ENCODE data around the gene MBD4. TPM values are rescaled to one million over a fixed set of nuclear protein-coding genes. Genes with fewer than 3 reads are reported as not detected.
"Not testable (repeated sequence)": the region's sequence is repeated elsewhere in the genome, so short reads cannot be mapped to it uniquely, and the experiment has no call there.

Gene MBD4
- total RNA-seq, 1 donor from 2014 or later: 22.8 TPM

DNA sequence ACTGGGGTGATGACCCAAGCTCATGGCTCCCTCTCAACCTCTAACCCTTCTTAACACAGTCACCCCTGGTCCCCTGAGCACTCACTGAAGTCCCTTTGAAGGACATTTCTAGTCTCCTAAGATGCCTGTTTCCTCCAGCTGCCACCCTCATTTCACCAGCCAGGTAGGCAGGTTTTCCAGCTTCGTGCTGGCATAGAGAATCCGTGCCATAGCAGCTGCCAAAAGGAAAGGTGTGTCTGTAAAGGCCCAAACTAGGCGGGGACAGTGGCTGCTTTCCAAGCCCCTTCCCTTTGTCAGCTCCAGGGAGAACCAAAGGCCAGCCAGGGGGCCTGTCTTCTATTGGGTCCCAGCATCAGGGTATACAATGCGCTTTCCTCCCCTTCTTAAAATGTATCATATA is 48.2 kb downstream of the MBD4 start:
- DNase-seq (ENCODE audit: low read depth); H3K27me3 Mint-ChIP-seq (ENCODE audit: low read depth, unreplicated experiment); H3K27ac Mint-ChIP-seq (ENCODE audit: unreplicated experiment); H3K27me3 ChIP-seq (ENCODE audit: insufficient read depth, low read length); H3K27ac ChIP-seq (ENCODE audit: low read depth, low read length); H3K4me2 ChIP-seq (ENCODE audit: low read length); H3K9me3 Mint-ChIP-seq (ENCODE audit: unreplicated experiment); H2AFZ ChIP-seq (ENCODE audit: low read depth, low read length); FAIRE-seq; H3K4me3 ChIP-seq (ENCODE audit: insufficient read depth, low read depth, low read length); H3K4me3 Mint-ChIP-seq (ENCODE audit: unreplicated experiment); H3K9ac ChIP-seq (ENCODE audit: low read length); H3K36me3 Mint-ChIP-seq (ENCODE audit: low read depth, unreplicated experiment); H3K9me3 ChIP-seq (ENCODE audit: insufficient read depth, low read depth, low read length): not testable (repeated sequence)
- H3K4me1 Mint-ChIP-seq (ENCODE audit: low read depth, unreplicated experiment): peaks cover 32% of the 10 kb centered on the region
- H4K20me1 ChIP-seq (ENCODE audit: insufficient read depth, low read length): peaks cover 50% of the 10 kb centered on the region
- peaks cover 20% of the 10 kb centered on the region for H3K36me3 ChIP-seq (ENCODE audit: insufficient read depth, low read length)
- peaks cover 27% of the 10 kb centered on the region for H3K79me2 ChIP-seq (ENCODE audit: insufficient read depth, low read length)
- peaks cover 22% of the 10 kb centered on the region for H3K4me1 ChIP-seq (ENCODE audit: insufficient read depth, low read length)

DNA sequence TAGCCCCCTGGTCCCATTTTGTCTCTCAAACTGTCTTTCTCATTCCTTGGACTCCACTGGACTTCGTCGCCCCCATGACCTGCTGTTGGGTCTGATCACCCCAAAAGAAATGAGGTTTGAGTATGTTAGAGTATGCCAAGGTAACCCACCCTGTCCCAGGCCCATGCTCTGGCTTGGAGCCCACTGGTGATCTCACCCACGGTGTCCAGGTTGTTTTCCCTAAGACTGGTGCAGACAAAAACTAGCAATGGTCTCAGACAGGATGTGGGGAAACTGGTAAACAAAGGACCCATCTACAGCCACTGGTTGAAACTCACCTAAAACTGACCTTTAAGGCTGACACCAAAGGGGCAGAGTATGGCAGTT is 50.2 kb downstream of the MBD4 start:
- no peaks in the 10 kb centered on the region for H3K27me3 Mint-ChIP-seq (ENCODE audit: low read depth, unreplicated experiment)
- Histone ChIP-seq H3K4me3 (ENCODE audit: insufficient read depth, low read depth, low read length) (no peak overlapping the region), H3K4me2 (ENCODE audit: low read length) (peak overlapping the region; percentile 69), H2AFZ (ENCODE audit: low read depth, low read length) (no peak overlapping the region), H3K4me1 (ENCODE audit: insufficient read depth, low read length) (peaks cover 22% of the 10 kb centered on the region), H3K36me3 (ENCODE audit: insufficient read depth, low read length) (peaks cover 14% of the 10 kb centered on the region), H3K9me3 (ENCODE audit: insufficient read depth, low read depth, low read length) (no peaks in the 10 kb centered on the region), H4K20me1 (ENCODE audit: insufficient read depth, low read length) (peaks cover 30% of the 10 kb centered on the region), H3K79me2 (ENCODE audit: insufficient read depth, low read length) (peaks cover 6% of the 10 kb centered on the region), H3K27ac (ENCODE audit: low read depth, low read length) (peak overlapping the region; percentile 64), H3K9ac (ENCODE audit: low read length) (peak overlapping the region; percentile 38), H3K27me3 (ENCODE audit: insufficient read depth, low read length) (no peaks in the 10 kb centered on the region)
- DNase-seq (ENCODE audit: low read depth) (no peak), FAIRE-seq (no peak)
- peaks cover 20% of the 10 kb centered on the region for H3K36me3 Mint-ChIP-seq (ENCODE audit: low read depth, unreplicated experiment)
- H3K4me3 Mint-ChIP-seq (ENCODE audit: unreplicated experiment): no peak overlapping the region
- TF ChIP-seq CTCF (IDR thresholded peaks at IDR 0.05; ENCODE audit: insufficient read depth, low read depth, low read length): no peak
- no peak for TF ChIP-seq EZH2 (IDR thresholded peaks at IDR 0.05; ENCODE audit: insufficient read depth, low read length)
- no peaks in the 10 kb centered on the region for H3K9me3 Mint-ChIP-seq (ENCODE audit: unreplicated experiment)
- peak overlapping the region; percentile 95 for H3K27ac Mint-ChIP-seq (ENCODE audit: unreplicated experiment)
- H3K4me1 Mint-ChIP-seq (ENCODE audit: low read depth, unreplicated experiment): peaks cover 32% of the 10 kb centered on the region

DNA sequence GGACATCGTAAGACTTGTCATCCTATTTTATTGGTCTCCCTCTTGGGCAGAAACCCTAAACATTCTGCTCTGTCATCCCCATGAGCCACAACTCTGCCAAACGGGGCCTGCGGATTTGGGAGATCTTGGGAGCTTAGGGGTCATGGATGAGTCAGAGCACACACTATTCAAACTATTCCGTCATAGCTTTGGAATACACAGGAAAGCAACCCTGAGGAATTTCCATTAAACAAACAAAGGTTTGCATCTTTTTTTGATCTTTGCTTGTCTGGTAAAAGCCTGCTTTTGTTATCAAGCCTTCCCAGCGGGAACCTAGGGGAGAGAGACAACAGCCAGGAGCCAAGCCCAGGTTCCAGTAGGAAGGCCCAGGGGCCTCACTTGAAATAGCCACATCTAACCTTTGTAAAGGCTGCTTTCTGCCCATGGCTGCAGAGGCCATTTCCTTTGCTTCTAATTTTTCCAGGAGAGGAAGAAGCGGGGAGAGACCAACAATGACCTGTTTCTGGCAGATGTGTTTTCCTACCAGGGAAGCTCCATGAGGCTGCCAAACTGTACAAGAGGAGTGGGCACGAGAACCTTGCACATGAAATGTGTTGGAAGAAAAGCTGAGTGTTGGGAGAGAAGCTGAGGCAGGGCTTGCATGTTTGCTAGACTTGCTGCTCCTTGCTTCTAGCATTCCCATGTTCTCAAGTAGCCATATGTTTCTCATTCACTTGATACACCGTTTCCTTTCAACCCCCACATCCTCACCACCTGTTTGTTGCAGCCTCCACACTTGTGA is 50.8 kb downstream of the MBD4 start:
- peaks cover 32% of the 10 kb centered on the region for H3K4me1 Mint-ChIP-seq (ENCODE audit: low read depth, unreplicated experiment)
- DNase-seq (ENCODE audit: low read depth): peak; percentile 82

More for the DNA sequence above, 50.8 kb downstream of the MBD4 start:
- Mint-ChIP-seq H3K4me3 (ENCODE audit: unreplicated experiment) (peak overlapping the region; percentile 60), H3K36me3 (ENCODE audit: low read depth, unreplicated experiment) (peaks cover 20% of the 10 kb centered on the region), H3K27ac (ENCODE audit: unreplicated experiment) (peak overlapping the region; percentile 95)
- peak; percentile 94 for FAIRE-seq
- Histone ChIP-seq H4K20me1 (ENCODE audit: insufficient read depth, low read length) (peaks cover 27% of the 10 kb centered on the region), H3K9ac (ENCODE audit: low read length) (peak overlapping the region; percentile 77), H3K27ac (ENCODE audit: low read depth, low read length) (peak overlapping the region; percentile 84), H3K4me1 (ENCODE audit: insufficient read depth, low read length) (peaks cover 22% of the 10 kb centered on the region), H3K4me2 (ENCODE audit: low read length) (peak overlapping the region; percentile 74), H3K36me3 (ENCODE audit: insufficient read depth, low read length) (peaks cover 14% of the 10 kb centered on the region)
- H3K27me3 Mint-ChIP-seq (ENCODE audit: low read depth, unreplicated experiment); H2AFZ ChIP-seq (ENCODE audit: low read depth, low read length); H3K4me3 ChIP-seq (ENCODE audit: insufficient read depth, low read depth, low read length); H3K27me3 ChIP-seq (ENCODE audit: insufficient read depth, low read length); H3K79me2 ChIP-seq (ENCODE audit: insufficient read depth, low read length); H3K9me3 ChIP-seq (ENCODE audit: insufficient read depth, low read depth, low read length); H3K9me3 Mint-ChIP-seq (ENCODE audit: unreplicated experiment): not testable (repeated sequence)

Measured in astrocyte (in vitro differentiated cells and primary cell).